DMS153 treated with DMSO at 0.1 percent for 48 hours (cell line): Measurements from ENCODE around the gene MAP6.

Experiments used
- DNase-seq: peaks from one replicate; lab custom pipeline; 2025; ENCODE audit not compliant: unreplicated experiment; lab: John Stamatoyannopoulos, UW

MAP6 gene

DNA sequence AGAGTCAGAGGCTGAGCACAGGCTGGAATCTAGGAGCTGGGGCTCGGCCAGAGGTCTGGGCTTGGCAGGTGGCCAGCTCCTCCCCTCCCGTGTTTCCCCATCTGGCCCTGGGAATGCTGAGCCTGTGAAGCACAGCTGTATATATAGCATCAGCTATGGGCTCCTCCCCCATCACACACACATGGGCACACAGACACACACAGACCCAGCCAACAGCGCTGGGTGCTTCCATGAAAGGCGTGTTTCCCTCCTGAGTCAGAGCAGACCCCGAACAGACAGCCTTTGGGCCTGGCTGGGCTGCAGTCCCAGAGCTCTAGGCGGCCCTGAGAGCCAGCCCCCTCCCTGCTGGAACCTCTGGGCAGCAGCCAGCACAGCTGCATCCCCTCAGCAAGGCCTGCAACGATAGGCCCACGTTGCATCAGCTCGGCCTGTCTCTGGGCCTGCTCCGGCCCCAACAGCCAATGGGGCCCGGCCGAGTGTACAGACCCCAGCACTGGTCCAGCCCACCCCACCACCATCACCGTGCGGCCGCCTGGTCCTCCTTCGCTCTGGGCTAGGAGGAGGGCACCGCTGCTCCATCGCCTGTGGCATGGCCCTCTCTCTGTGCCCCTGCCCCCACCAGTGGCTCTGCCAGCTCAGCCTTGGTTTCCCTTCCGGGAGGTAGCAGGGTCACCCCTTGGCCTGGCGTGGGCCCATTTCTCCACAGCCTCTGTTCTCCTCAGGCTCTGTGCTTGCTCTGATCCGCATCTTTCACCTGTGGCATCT, 114.4 kb downstream of the MAP6 start:
- DNase-seq = no peak

DNA sequence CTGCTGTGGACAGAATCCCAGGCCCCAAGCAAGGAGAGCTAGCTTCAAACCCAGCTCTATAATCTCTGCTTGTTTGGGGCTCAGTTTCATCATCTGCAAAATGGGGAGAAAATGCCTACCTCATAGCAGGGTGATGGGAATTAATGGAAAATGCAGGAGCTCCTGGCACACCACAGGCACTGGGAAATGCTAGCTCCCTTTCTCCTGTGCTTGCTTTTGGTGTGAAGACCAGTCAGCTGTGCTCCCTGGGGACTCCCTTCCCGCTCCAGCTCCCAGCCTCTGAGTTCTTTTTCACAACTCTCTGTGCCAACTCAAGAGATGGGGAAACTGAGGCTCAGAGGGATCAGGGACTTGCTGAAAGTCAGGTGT, 115.0 kb downstream of the MAP6 start:
- no peak for DNase-seq

DNA sequence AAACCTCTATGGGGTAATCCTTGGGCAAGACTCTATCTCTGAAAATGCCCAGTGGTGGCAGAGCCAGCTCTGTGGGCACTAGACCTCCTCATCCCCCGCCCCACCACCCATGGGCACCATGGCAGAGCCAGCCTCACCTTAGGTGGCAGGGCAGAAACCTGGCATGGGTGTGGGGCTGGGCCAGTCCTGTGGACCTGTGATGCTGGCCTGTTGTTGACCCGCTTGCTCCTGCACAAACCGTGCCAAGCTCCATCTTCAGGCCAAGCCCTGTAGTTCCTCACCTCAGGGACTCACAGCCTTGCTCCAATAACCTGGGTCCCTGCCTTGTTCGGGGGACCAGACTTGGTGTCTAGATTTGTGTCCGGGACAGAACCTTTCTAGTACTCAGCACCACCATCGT, 115.7 kb downstream of the MAP6 start:
- DNase-seq = no peak

DNA sequence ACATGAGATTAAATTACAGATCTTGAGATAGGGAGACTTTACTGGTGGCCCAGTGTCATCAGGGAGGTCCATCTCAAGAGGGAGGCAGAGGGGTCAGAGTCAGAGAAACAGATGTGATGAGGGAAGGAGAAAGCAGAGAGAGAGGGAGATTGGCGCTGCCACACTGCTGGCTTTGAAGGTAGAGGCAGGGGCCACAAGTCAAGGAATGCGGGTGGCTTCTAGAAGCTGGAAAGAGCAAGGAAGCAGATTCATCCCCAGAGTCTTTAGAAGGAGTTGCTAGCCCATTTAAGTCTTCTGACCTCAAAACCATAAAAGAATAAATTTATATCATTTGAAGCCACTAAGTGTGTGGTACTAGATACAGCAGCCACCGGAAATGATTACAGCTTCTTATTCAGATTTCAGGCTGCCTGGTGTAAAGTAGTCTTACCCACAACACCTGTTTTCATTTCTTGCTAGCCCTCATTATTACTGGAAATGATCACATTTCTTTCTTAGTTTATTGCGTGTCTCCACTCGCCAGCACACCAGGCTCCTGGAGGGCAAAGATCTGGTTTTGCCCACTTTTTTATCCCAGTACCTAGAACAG, 119.4 kb downstream of the MAP6 start:
- DNase-seq = no peak

DNA sequence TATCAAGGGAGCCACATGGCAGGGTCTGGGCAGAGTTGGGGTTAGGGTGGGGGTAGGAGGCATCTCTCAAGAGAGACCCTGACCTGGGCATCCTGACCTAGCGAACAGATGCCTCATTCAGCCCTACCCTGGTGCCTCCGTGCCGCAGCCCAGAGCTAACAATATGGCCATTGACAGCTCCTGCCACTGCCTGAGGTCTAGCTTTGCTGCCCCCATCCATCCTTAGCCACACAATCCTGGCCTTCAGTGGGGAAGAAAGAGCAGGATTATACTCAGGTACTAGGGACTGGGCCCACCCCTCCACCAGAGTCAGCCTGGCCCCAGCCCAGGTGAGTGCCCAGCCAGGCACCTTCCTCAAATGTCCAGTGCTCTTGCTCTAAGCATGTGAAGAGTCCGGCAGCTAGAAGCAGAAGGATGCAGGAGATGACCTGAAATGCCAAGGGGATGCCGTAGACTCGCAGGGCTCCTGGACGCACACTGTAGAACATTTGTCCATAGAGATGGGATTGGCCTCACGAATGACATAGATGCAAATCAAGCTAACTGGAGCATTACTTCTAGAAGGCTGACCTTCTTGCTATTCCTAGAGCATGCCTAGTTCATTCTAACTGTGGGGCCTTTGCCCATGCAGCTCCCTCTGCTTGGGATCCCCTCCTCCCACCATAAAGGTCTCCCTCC, 120.1 kb downstream of the MAP6 start:
- no peak for DNase-seq

DNA sequence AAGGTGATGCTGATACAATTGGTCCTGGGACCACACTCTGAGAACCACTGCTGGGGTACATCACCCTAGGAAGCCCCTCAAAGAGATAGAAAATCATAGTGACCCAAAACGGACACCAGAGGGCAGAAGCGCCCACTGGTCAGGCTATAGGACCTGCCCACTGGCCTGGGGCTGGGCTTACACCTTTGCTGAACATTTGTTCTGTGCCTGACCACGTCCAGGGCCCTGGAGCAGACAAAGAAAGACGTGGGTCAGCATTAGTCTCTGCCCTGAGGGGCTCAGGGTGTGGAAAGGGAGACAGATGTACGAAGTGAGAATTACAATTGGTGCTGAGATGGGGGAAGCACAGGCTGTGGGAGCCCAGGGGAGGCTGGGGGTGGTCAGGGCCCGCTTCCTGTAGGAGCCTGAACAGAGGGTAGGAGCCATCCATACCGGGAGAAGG, 121.2 kb downstream of the MAP6 start:
- DNase-seq = peak; percentile 46

DNA sequence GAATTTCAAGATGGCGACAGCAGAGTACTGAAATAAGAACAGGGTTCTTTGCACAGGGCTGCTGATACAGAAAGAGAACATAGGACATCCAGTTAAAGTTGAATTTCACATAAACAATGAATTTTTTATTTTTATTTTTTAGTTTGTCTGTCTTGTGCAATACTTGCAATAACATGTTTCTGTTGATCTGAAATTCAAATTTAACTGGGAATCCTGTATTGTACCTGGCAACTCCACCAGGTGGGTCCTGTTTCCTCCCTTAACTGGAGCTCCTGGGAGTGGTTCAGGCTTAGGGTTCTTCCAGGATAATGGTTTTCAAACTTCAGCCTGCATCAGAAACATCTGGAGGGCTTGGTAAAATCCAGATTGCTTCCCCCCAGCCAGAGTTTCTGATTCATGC, 121.7 kb downstream of the MAP6 start:
- no peak for DNase-seq

DNA sequence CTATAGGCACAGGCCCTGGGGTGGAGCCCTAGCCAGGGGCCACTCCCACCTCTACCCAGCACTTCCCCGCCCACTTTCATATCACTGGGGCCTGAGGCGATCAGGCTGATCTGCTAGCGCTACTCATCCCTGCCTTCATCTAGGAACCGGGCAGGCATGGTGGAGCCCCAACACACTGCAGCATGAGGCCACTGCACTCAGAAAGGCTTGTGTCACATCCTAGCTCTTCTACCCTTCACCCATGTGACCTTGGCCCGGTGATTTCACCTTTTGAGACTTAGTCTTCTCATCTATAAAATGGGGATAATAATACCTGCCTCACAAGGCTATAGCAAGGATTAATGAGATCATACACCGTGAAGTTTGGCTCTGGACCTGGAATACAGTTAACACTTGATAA, 125.0 kb downstream of the MAP6 start:
- no peak for DNase-seq

DNA sequence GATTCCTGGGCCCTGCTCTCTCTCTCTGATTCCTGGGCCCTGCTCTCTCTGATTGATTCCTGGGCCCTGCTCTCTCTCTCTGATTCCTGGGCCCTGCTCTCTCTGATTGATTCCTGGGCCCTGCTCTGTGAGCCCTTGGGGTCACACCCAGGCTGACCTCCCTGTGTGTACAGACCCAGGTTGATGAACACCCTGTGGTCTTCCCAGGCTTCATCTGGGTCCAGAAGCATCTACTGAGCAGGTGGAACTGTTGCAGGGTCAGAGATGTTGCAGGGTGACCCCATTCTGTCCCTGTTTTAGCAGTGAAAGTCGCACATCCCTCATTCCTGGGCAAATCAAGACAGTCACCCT, 126.8 kb downstream of the MAP6 start:
- no peak for DNase-seq

DNA sequence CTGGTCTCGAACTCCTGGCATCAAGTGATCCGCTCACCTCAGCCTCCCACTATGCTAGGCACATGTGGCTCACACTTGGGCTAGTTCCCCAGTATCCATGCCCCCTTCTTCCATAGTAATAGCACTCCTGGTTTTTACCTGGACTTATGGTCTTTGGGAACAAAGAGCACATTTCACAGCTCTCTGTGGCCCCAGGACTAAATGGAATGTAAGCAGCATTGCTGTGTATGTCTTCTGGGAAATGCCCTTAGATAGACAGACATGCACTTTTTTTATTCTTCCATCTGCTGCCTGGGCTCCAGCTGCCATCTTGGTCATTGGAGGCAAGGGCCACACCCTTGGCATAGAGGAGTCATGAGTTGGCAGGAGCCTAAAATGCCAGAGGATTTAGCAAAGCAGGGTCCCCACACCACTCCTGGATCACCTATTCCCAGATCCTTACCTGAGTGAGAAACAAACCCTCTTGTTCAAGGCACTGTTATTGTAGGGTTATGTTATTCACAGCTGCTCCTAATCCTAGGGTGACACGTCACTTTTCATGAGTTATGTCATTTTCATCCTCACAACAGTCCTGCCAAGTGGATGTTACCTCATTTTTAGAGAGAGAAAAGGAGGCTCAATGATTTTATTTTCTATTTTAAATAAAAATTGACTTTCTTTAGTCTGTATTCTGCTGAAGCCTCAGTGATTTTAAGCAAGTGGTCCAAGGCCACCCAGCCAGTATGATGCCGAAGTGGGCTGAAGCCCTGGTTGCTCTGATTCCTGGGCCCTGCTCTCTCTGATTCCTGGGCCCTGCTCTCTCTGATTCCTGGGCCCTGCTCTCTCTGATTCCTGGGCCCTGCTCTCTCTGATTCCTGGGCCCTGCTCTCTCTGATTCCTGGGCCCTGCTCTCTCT, 127.4 kb downstream of the MAP6 start:
- DNase-seq = no peak

DNA sequence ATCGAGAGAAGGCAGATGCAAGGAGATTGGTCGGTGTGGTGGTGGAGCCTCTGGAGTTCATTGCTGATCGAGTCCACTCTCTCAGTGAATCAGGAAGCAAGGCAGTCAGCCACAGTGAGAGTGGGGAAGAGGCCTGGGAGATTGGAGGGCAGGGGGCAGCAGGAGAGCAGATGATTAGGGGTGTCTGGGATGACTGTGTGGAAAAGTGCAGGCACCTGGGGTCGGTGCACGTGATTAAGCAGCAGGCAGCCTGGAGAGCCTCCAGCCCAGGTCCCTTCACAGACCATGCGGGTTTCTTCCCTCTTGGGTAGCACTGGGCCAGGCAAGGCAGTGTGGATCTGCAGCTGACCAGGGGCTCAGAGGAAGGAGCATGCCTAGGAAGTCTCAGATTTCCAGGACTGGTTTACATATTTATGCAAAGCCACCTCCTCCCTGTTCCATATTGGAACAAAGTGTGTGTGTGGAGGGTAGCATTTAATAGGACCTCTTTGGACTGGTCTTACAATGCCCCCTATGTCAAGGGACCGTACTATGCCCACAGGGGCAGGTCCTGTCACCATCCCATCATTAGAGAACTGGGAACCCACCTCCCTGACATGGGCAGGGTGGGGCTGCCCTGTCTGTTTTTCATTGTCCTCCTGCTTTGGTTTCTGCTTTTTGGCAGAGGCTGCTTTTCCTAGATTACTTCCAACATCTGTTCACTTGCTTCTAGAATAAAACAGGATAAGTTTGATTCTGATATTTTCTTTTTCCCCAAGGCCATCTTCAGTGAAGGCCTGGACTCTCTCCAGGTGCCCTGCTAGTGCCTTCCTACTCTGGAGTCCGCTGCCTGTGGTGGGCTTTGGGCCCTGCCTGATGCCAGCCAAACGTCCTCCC, 129.1 kb downstream of the MAP6 start:
- DNase-seq = no peak

DNA sequence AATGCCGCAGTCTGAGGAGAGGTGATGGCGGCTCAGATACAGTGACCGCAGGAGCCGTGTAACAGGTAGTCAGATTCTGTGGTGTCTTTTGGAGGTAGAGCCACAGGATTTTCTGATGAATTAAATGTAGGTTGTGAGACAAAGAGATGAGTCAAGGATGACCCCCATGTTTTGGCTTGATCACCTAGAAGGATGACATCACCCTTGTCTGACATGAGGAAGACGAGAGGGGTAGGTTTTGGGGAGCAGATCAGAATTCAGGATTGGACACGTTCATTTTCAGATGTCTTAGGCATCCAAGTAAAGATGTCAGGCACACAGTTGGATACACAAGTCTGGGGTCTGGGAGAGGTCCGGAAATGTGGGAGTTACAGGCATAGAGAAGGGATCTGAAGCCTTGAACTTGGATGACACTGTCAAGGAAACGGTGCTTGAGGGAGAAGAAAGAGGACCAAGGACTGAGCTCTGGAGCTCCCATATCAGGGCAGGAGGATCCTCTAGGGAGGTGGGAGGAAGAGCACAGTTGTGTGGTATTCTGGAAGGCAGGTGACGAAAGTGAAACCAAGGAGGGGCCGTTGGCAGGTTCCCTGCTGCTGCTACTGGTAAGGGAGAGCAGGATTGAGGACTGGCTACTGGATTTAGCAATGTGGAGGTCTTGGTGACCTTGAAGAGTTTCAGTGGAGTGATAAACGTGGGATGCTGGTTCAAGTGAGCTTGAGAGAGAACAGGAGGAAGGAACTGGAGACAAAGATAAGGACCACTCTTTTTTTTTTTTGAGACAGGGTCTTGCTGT, 130.5 kb downstream of the MAP6 start:
- no peak for DNase-seq

DNA sequence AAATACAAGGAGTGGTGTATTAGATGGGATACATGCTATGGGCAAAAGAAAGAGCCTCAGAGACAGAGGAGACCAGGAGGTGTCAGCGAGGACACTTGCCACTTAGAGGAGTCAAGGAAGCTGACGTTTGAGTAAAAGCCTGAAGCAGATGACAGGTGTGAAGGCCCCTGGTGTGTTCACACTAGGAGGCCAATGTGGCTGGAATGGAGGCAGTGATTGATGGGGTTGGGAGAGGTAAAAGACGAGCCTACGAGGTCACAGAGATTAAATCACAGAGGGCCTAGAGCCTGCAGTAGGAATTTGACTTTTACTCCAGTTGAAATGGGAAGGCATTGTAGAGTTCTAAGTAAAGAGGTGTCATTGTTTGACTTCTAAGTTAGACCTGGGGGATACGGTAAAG, 131.1 kb downstream of the MAP6 start:
- no peak for DNase-seq
